HepG2 (cell line): ENCODE measurements around the gene RHOC. TPM values are rescaled to one million over a fixed set of nuclear protein-coding genes. Genes with fewer than 3 reads are reported as not detected.

Experiments
- ATAC-seq: fragments of 200-7000 bp; cut with Tn5 transposase; 3 replicates; pipeline ENCODE4 v1.9.1; 2020; ENCODE audit warnings: mild to moderate bottlenecking, moderate library complexity
- BruUV-seq: library from RNA; stranded (reverse); fragments of 400-500 nt; replicated peaks from 2 replicates; lab custom pipeline; 2021; lab: Mats Ljungman, UMichigan
- CTCF ChIA-PET: fragments of 300-600 bp; formaldehyde crosslinking; extraction: SDS; loops from one replicate; lab custom pipeline; 2021; ENCODE audit warnings: low total read pairs, inconsistent platforms, low intra/inter-chr PET ratio; lab: Yijun Ruan, JAX
- POLR2A ChIA-PET: fragments of 350-600 bp; sonication (Branson Sonifier 250); formaldehyde crosslinking; loops from one replicate; lab custom pipeline; 2020; ENCODE audit warnings: antibody characterized with exemption, inconsistent platforms; lab: Yijun Ruan, JAX
- DNase-seq: peaks from one replicate; pipeline ENCODE4 v3.0.0-alpha.2; 2015; ENCODE audit warnings: low spot score
- FAIRE-seq: peaks from 3 replicates; lab custom pipeline; 2011; peaks lifted over from hg19 to GRCh38; lab: Jason Lieb, UNC
- H2AFZ ChIP-seq: one replicate; pipeline ENCODE4 v1.6.1; 2011; ENCODE audit warnings: low read length, inconsistent platforms
- H3K27ac ChIP-seq: fragments of 300-600 bp; 3 replicates; pipeline ENCODE4 v1.8.0; 2011; ENCODE audit warnings: mixed run types, mild to moderate bottlenecking, mixed read lengths, low read length, inconsistent platforms; ENCODE audit not compliant: insufficient read depth; ENCODE audit errors: extremely low read length
- H3K27me3 ChIP-seq, 2 experiments: fragments of 200-600 bp in 1 of 2; 2 replicates in 1 of 2; 3 replicates in 1 of 2; pipeline versions ENCODE4 v1.6.0 to v1.8.0; 2011; ENCODE audit warnings: low read length in 2 of 2, mild to moderate bottlenecking in 2 of 2, moderate library complexity in 2 of 2, inconsistent platforms in 1 of 2; ENCODE audit not compliant: insufficient read depth in 2 of 2, control insufficient read depth in 1 of 2
- H3K36me3 ChIP-seq, 2 experiments: fragments of 200-600 bp in 1 of 2; replicated peaks in 1 of 2; 2 replicates in 1 of 2; 3 replicates in 1 of 2; pipeline versions ENCODE4 v1.5.1 to v1.8.0; 2011; ENCODE audit warnings: low read length in 2 of 2, inconsistent platforms in 1 of 2; ENCODE audit not compliant: insufficient read depth in 2 of 2, control insufficient read depth in 1 of 2
- H3K4me1 ChIP-seq: 2 replicates; pipeline ENCODE4 v1.5.1; 2012; ENCODE audit warnings: low read length, inconsistent platforms; ENCODE audit not compliant: insufficient read depth
- H3K4me2 ChIP-seq: 2 replicates; pipeline ENCODE4 v1.6.0; 2011; ENCODE audit warnings: low read depth, low read length, inconsistent platforms
- H3K4me3 ChIP-seq, 3 experiments: fragments of 200-600 bp in 1 of 3; sonication (generic), shearing (Covaris generic) in 1 of 3; replicated peaks in 1 of 3; 2 replicates each; pipeline ENCODE4 v1.5.1; 2011 to 2016; ENCODE audit warnings: low read length in 3 of 3, inconsistent platforms in 2 of 3, low read depth in 2 of 3, mild to moderate bottlenecking in 2 of 3, control low read depth in 1 of 3, mixed read lengths in 1 of 3; ENCODE audit not compliant: insufficient read depth in 1 of 3
- H3K79me2 ChIP-seq: one replicate; pipeline ENCODE4 v1.6.1; 2011; ENCODE audit warnings: low read length, inconsistent platforms; ENCODE audit not compliant: insufficient read depth
- H3K9ac ChIP-seq: 2 replicates; pipeline ENCODE4 v1.6.0; 2011; ENCODE audit warnings: mild to moderate bottlenecking, low read depth, low read length, inconsistent platforms; ENCODE audit not compliant: insufficient read depth
- H3K9me3 ChIP-seq: 2 replicates; pipeline ENCODE4 v1.5.1; 2012; ENCODE audit warnings: mild to moderate bottlenecking, low read length
- H4K20me1 ChIP-seq: 2 replicates; pipeline ENCODE4 v1.6.0; 2011; ENCODE audit warnings: inconsistent platforms, mild to moderate bottlenecking, low read length, moderate library complexity; ENCODE audit not compliant: insufficient read depth
- KLF15 ChIP-seq: sonication (generic); formaldehyde crosslinking; IDR thresholded peaks from 2 replicates; pipeline ENCODE4 v1.8.1; 2023; ENCODE audit warnings: borderline replicate concordance, mild to moderate bottlenecking, inconsistent platforms, missing genetic modification reagents, mixed read lengths
- PHF8 ChIP-seq: sonication (generic); formaldehyde crosslinking; IDR thresholded peaks from 2 replicates; pipeline ENCODE4 v1.5.0; 2020; ENCODE audit warnings: missing genetic modification reagents
- THAP7 ChIP-seq: sonication (generic); formaldehyde crosslinking; IDR thresholded peaks from 2 replicates; pipeline ENCODE4 v1.8.1; 2023; ENCODE audit warnings: mild to moderate bottlenecking, missing genetic modification reagents
- U2AF2 ChIP-seq: fragments of 200-400 bp; formaldehyde crosslinking; IDR thresholded peaks from 2 replicates; pipeline ENCODE4 v1.6.1; 2017; ENCODE audit warnings: low read depth, mild to moderate bottlenecking, low read length
- ZBTB42 ChIP-seq: sonication (generic); formaldehyde crosslinking; IDR thresholded peaks from 2 replicates; pipeline ENCODE4 v1.5.0; 2020; ENCODE audit warnings: mild to moderate bottlenecking, missing genetic modification reagents
- ZBTB44 ChIP-seq: sonication (generic); formaldehyde crosslinking; IDR thresholded peaks from 2 replicates; pipeline ENCODE4 v1.4.0; 2020; ENCODE audit warnings: missing genetic modification reagents
- ZNF20 ChIP-seq: sonication (generic); formaldehyde crosslinking; IDR thresholded peaks from 2 replicates; pipeline ENCODE4 v1.4.0; 2020; ENCODE audit warnings: mild to moderate bottlenecking, moderate library complexity, missing genetic modification reagents
- ZNF44 ChIP-seq: sonication (generic); formaldehyde crosslinking; IDR thresholded peaks from 2 replicates; pipeline ENCODE4 v1.5.1; 2020; ENCODE audit warnings: mild to moderate bottlenecking, missing genetic modification reagents
- ZNF570 ChIP-seq: sonication (generic); formaldehyde crosslinking; IDR thresholded peaks from 2 replicates; pipeline ENCODE4 v1.4.0; 2020; ENCODE audit warnings: mild to moderate bottlenecking, missing genetic modification reagents, borderline replicate concordance
- ZNF784 ChIP-seq: sonication (generic); formaldehyde crosslinking; IDR thresholded peaks from 2 replicates; pipeline ENCODE4 v1.5.1; 2020; ENCODE audit warnings: missing genetic modification reagents, mild to moderate bottlenecking, borderline replicate concordance
- WGBS: methylation state at CpG from one replicate; pipeline ENCODE4 v1.1.6; 2017; ENCODE audit warnings: low lambda C conversion rate; 5-methylcytosine and 5-hydroxymethylcytosine counted together
- in situ Hi-C: cut with HindIII; loops from 2 replicates; pipeline ENCODE4 v1.10.0; 2017; ENCODE audit warnings: low pct_unique_long_range_greater_than_20kb; ENCODE audit not compliant: extremely low pct_ligation_motif_present
- intact Hi-C: fragments of 100-400 bp; cut with micrococcal nuclease; formaldehyde crosslinking; loops from one replicate; pipeline ENCODE4 v1.10.0; 2022; ENCODE audit not compliant: unreplicated experiment
- polyA plus RNA-seq, 8 experiments: library from polyadenylated mRNA; depleted of rRNA in 3 of 8; stranded (reverse) in 7 of 8; unstranded in 1 of 8; fragments of >200 nt; fragmentation: Illumina TruSeq in 4 of 8; extraction: Trizol in 4 of 8; gene quantifications; 2 replicates each; pipeline versions ENCODE4 v1.2.1 to v1.2.3, GENCODE V29; 2011 to 2016; ENCODE audit warnings: low read depth in 4 of 8, missing spikeins in 1 of 8, mixed read lengths in 1 of 8; ENCODE audit not compliant: insufficient read depth in 1 of 8
- total RNA-seq, 5 experiments: library from RNA; depleted of rRNA; stranded (reverse); fragments of >200 nt; fragmentation: Illumina TruSeq; extraction: Trizol; gene quantifications; 2 replicates each; pipeline ENCODE4 v1.2.3, GENCODE V29; 2016; ENCODE audit warnings: low read depth in 1 of 5

The RHOC gene
- total and polyA plus RNA-seq, 2 of the 13 experiments (the other 11 are each of a cell fraction or from before 2014, with no cell fraction given), result 64.3 to 182 TPM

- ATAC-seq (no peak), FAIRE-seq (no peak), DNase-seq (no peak)
- H3K4me3 ChIP-seq, result no peak overlapping the region
- no peak overlapping the region for H3K27ac ChIP-seq
- no TSS peak for BruUV-seq
- intact Hi-C loops (no loop called here), in situ Hi-C loops (loop anchor here (25.0 kb wide), 1 partner anchor 317 kb away; no protein-coding TSS in a partner anchor)
- H3K4me1 ChIP-seq, result peaks cover 27% of the 10 kb centered on the region
- ChIA-PET POLR2A (no interaction called here), CTCF (no interaction called here)
- no peak overlapping the region for H2AFZ ChIP-seq
- H3K9ac ChIP-seq, result no peak overlapping the region
- H3K36me3 ChIP-seq, result no peaks in the 10 kb centered on the region
- peaks cover 4% of the 10 kb centered on the region; the same call in 1 of the 2 replicates for H4K20me1 ChIP-seq
- no peak for TF ChIP-seq U2AF2
- TF ChIP-seq ZNF570 (CRISPR knock-in tag), result no peak
- TF ChIP-seq THAP7 (CRISPR knock-in tag), result no peak
- no peak for TF ChIP-seq ZBTB42 (CRISPR knock-in tag)
- no peak for TF ChIP-seq PHF8 (CRISPR knock-in tag)
- TF ChIP-seq ZBTB44 (CRISPR knock-in tag), result no peak
- TF ChIP-seq KLF15 (CRISPR knock-in tag), result no peak
- no peak for TF ChIP-seq ZNF784 (CRISPR knock-in tag)
- no peak for TF ChIP-seq ZNF44 (CRISPR knock-in tag)
- no peak for TF ChIP-seq ZNF20 (CRISPR knock-in tag)
- H3K9me3 ChIP-seq, result no peaks in the 10 kb centered on the region
- 23% methylated on average over 3 of the region's 3 CpGs for WGBS
- H3K4me2 ChIP-seq, result no peak overlapping the region
- H3K27me3 ChIP-seq, result peaks cover 1 to 36% of the 10 kb centered on the region in 2 experiments; a peak in 4 of 5 replicates
- H3K79me2 ChIP-seq, result no peaks in the 10 kb centered on the region
Observed at GRCh38 chr1:112720800-112721199, 13.9 kb upstream of the RHOC start.
